Head of caudate nucleus (tissue), 42 donors: Measurements from ENCODE around the gene TSPAN10.

Experiments
- DNase-seq, 42 donors: peaks; one replicate each; pipeline versions ENCODE4 v3.0.0 to v3.0.0-alpha.2; 2020 to 2021; ENCODE audit warnings: mixed read lengths in 7 of 42
- intact Hi-C: fragments of 100-400 bp; cut with DNase I; formaldehyde crosslinking; loops from one replicate; pipeline ENCODE4 v1.15.0; 2022

The TSPAN10 gene

DNA sequence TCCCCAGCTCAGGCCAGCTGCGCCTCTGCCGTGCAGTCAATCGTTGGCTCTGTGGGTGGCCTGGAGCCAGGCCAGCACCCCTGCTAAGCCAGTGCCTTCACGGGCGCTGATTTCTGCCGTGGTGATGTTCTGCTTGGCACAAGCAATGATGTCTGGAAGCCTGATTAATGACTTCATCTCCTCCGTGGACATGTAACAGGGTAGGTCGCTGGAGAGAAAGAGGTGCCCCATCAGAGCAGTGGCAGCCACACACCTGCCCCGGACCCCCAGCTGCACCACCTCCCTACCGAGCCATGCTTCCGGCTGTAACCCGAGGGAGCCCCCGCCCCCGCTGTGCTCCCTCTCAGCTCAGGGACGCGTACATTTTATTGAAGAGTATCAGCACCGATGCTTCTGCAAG lies 44.7 kb downstream of the TSPAN10 start:
- intact Hi-C loops, result no loop called here

DNA sequence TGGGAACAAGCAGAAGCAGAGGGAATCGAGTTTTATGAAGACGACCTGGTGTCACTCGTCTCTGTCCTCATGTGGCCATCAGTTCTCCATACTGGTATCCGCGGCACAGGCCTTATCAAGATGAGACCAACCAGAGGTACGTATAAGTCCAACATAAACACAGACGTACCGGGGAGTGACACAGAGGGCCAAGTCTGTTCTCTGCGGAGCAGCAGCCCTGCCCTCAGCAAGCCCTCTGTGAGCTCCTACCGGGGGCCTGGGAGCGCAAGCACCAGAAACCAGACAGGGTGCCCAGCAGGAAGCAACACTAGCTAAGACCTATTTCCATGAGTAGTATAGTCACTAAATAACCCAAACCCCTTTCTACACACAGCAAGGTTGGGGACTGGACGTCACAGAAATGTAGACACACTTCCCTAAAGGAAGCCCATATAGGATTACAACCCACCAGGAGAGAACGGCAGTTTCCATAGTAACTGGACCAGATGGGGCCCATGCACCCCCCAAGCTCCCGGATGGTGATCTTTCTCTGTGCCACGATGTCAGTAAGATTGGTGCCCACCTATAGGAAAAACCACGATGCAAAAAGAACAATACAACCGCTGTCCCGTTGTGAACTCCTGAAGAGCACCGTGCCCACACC lies 45.7 kb downstream of the TSPAN10 start:
- intact Hi-C loops, result no loop called here
- no peak for DNase-seq

More for the DNA sequence above, 44.7 kb downstream of the TSPAN10 start:
- peak in 13 of 42 donors; percentile 14 to 56 (median 28) for DNase-seq

GRCh38 chr17:81683208-81683583 lies 46.2 kb downstream of the TSPAN10 start:
- DNase-seq, result peak in 4 of 42 donors; percentile 6 to 23 (median 14)
- intact Hi-C loops, result no loop called here

- peak; percentile 93 to 99 (median 97) for DNase-seq
- intact Hi-C loops, result no loop called here
These were observed 46.8 kb downstream of the TSPAN10 start, which contains the start of the genes ARL16 and HGS for GRCh38 chr17:81683584-81684441. ARL16 (minus strand) TSS chr17:81683797; CDS start chr17:81683753, 44 bp downstream. HGS (plus strand) TSS chr17:81684011; CDS start chr17:81684067, 56 bp downstream.

GRCh38 chr17:81684442-81684911 lies 47.5 kb downstream of the TSPAN10 start:
- intact Hi-C loops, result no loop called here
- no peak for DNase-seq

- intact Hi-C loops, result no loop called here
- DNase-seq, result peak in 36 of 42 donors; percentile 24 to 88 (median 64)
These were observed 48.1 kb downstream of the TSPAN10 start for GRCh38 chr17:81685108-81685507.

DNA sequence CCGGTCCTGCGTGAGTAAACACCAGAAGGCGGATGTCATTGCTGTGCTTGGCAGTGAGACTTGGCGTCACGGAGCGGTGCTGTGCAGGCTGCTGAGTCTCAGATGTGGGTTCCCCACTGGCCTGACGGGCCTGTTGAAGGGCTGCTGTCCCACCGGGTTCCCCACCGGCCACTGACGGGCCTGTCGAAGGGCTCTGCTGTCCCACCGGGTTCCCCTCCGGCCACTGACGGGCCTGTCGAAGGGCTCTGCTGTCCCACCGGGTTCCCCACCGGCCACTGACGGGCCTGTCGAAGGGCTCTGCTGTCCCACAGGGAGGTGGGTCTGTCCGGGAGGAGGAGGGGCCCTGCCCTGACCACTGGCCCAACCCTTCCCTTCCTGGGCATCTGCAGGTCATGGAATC lies 49.6 kb downstream of the TSPAN10 start:
- intact Hi-C loops, result no loop called here

GRCh38 chr17:81687770-81688541 lies 51.0 kb downstream of the TSPAN10 start:
- no peak for DNase-seq
- intact Hi-C loops, result no loop called here

More for the DNA sequence above, 49.6 kb downstream of the TSPAN10 start:
- DNase-seq, result no peak

DNA sequence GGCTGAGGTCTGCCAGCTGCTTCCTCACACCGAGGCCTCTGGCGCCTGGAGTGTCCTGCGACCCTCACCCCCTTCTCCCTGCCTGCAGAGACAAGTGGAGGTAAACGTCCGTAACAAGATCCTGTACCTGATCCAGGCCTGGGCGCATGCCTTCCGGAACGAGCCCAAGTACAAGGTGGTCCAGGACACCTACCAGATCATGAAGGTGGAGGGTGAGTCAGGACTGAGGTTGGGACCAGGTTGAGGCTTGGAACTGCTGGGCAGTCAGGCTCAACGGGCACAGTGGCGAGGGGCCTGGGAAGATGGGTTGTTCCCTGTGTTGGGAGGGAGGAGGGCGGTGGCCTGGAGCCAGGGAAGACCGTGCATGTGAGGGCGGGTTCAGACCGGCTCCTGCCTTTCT lies 51.6 kb downstream of the TSPAN10 start:
- intact Hi-C loops, result no loop called here
- no peak for DNase-seq

GRCh38 chr17:81690066-81690465 lies 53.1 kb downstream of the TSPAN10 start:
- DNase-seq, result peak in 30 of 42 donors; percentile 30 to 78 (median 54)
- intact Hi-C loops, result no loop called here

DNA sequence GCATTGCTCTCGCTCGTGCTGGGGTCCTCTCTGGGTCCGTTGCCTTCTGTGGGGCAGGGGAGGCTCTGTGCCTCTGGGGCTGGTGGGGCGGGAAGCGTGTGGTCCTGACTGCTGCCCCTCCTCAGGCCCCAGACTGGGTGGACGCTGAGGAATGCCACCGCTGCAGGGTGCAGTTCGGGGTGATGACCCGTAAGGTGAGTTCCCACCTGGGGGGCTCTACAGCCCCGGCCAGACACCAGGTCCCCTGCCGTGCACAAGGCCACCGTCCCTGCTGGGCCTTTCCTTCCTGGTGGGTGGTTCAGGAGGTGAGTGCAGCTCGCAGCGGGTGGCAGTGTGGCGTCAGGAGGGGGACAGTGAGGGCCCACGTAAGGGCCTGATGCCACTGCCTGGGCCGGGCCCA lies 53.6 kb downstream of the TSPAN10 start:
- no peak for DNase-seq
- intact Hi-C loops, result no loop called here

DNA sequence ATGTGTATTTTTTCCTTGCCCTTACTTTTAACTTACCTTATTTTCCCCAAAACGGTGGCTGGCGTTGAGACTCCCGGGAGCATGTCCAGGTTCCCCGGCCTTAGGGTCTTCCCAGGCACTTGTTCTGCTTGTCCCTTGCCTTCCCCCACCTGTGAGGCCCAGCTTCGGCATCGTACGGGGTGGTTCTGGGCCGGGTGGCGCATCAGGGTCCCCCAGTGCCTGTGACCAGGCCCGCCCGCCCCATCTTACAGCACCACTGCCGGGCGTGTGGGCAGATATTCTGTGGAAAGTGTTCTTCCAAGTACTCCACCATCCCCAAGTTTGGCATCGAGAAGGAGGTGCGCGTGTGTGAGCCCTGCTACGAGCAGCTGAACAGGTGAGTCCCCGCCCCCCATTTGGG lies 54.2 kb downstream of the TSPAN10 start:
- DNase-seq, result no peak
- intact Hi-C loops, result no loop called here

DNA sequence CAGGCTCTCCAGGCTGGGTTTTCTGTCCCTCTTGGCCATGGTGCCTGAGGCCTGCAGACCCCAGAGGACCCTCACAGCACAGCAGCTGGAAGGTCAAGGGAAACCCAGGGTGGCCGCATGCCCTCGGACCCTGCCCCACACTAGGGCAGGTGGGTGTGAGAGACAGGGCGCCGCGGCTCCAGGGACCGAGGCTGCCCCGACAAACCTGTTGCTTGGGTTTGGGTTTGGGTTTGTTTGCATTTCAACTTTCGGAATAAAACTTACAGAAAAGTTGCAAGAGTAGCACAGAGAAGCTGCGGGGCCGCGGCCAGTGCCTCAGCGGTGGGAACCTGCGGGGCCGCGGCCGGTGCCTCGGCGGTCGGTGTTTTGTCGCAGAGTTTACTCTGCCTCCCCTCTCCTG lies 54.6 kb downstream of the TSPAN10 start:
- DNase-seq, result no peak
- intact Hi-C loops, result no loop called here

DNA sequence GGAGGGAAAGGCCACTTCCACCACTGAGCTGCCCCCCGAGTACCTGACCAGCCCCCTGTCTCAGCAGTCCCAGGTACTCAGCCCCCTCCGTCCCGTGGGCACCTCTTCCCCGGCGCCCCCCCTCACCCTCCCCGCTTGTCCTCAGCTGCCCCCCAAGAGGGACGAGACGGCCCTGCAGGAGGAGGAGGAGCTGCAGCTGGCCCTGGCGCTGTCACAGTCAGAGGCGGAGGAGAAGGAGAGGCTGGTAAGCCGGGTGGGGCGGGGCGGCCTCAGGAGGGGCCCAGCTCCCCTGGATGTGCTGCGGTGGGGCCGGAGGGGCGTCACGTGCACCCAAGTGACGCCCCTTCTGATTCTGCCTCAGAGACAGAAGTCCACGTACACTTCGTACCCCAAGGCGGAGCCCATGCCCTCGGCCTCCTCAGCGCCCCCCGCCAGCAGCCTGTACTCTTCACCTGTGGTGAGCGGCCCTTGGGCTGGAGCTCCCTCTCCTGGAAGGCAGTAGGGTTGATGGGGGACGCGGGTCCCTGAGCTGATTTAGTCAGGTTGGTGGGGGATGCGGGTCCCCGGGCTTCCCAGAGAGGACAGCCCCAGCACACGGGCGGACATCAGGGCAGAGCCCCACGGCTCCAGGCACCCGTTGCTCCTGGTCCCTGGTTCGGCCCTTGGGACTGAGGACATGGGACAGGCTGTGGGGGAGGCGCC lies 56.7 kb downstream of the TSPAN10 start:
- DNase-seq, result no peak
- intact Hi-C loops, result no loop called here

GRCh38 chr17:81694810-81695209 lies 57.8 kb downstream of the TSPAN10 start:
- intact Hi-C loops, result no loop called here
- DNase-seq, result no peak

- DNase-seq, result no peak
- intact Hi-C loops, result no loop called here
These were observed 58.2 kb downstream of the TSPAN10 start for GRCh38 chr17:81695211-81695610.

- no peak for DNase-seq
- intact Hi-C loops, result no loop called here
These were observed 58.8 kb downstream of the TSPAN10 start for GRCh38 chr17:81695801-81696200.

DNA sequence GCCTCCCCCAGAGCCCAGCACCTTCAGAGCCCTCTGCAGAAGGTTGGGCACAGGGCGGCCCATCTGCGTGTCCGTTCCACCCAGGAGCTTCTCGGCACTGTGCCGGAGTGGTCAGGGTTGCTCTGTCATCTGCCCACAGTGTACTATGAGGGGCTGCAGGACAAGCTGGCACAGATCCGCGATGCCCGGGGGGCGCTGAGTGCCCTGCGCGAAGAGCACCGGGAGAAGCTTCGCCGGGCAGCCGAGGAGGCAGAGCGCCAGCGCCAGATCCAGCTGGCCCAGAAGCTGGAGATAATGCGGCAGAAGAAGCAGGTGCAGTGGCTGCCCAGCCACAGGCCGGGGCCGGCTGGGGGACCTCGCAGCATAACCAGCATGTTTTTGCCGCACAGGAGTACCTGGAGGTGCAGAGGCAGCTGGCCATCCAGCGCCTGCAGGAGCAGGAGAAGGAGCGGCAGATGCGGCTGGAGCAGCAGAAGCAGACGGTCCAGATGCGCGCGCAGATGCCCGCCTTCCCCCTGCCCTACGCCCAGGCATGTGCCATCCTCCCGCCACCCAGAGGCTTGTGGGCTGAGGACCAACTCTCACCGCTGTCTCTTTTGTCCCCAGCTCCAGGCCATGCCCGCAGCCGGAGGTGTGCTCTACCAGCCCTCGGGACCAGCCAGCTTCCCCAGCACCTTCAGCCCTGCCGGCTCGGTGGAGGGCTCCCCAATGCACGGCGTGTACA lies 59.4 kb downstream of the TSPAN10 start:
- intact Hi-C loops, result no loop called here
- no peak for DNase-seq
